Prostate gland (tissue), 2 donors: ENCODE measurements around the gene ADD3.

Source experiments
- CTCF ChIP-seq, 4 experiments: fragments of 200-600 bp in 2 of 4; fragments of 450-650 bp in 2 of 4; sonication (generic) in 2 of 4; IDR thresholded peaks; 1 replicate in 3 of 4; 2 replicates in 1 of 4; pipeline ENCODE4 v1.5.1; 2016 to 2019; ENCODE audit warnings: antibody characterized with exemption in 4 of 4, mild to moderate bottlenecking in 2 of 4, moderate library complexity in 2 of 4
- POLR2A ChIP-seq: fragments of 450-650 bp; IDR thresholded peaks from one replicate; pipeline ENCODE4 v1.6.1; 2016; ENCODE audit warnings: antibody characterized with exemption, mild to moderate bottlenecking
- POLR2AphosphoS5 ChIP-seq: sonication (generic); formaldehyde crosslinking; IDR thresholded peaks from one replicate; pipeline ENCODE4 v1.6.1; 2017; ENCODE audit warnings: antibody characterized with exemption

GRCh38 chr10:110056822-110057221 is 49.0 kb downstream of the ADD3 start:
- no peak for TF ChIP-seq CTCF (IDR thresholded peaks at IDR 0.05)
- TF ChIP-seq POLR2AphosphoS5 = no peak
- TF ChIP-seq POLR2A = no peak
